Measurements from ENCODE around the gene AFAP1.

GRCh38 chr4:7878323-7878722 lies 61.3 kb downstream of the AFAP1 start:
- TF ChIP-seq POLR2AphosphoS5 (IDR thresholded peaks at IDR 0.05) (no peak), CTCF (IDR thresholded peaks at IDR 0.05) (no peak), POLR2A (IDR thresholded peaks at IDR 0.05) (no peak), EP300 (IDR thresholded peaks at IDR 0.05; ENCODE audit: low read depth) (no peak)

Data from transverse colon (tissue), 4 donors.